Hematopoietic multipotent progenitor cell treated with erythropoietin and hydrocortisone succinate and interleukin-3 and kit ligand, for 6 days (in vitro differentiated cells): Measurements from ENCODE around the gene AMBRA1.

Source experiments
- DNase-seq: peaks from one replicate; pipeline ENCODE4 v3.0.0-alpha.2; 2015

The AMBRA1 gene

GRCh38 chr11:46461461-46461927 is 132.3 kb downstream of the AMBRA1 start:
- DNase-seq: no peak

- DNase-seq: no peak
These were observed 135.3 kb downstream of the AMBRA1 start for GRCh38 chr11:46458491-46458890.

- DNase-seq: no peak
These were observed 136.0 kb downstream of the AMBRA1 start for GRCh38 chr11:46457659-46458424.

GRCh38 chr11:46457021-46457420 is 136.8 kb downstream of the AMBRA1 start:
- no peak for DNase-seq

- no peak for DNase-seq
These were observed 137.4 kb downstream of the AMBRA1 start for GRCh38 chr11:46456269-46457001.

GRCh38 chr11:46455834-46456233 is 138.0 kb downstream of the AMBRA1 start:
- DNase-seq: no peak

- DNase-seq: no peak
These were observed 140.8 kb downstream of the AMBRA1 start for GRCh38 chr11:46452918-46453517.

- DNase-seq: peak; percentile 42
These were observed 142.1 kb downstream of the AMBRA1 start for GRCh38 chr11:46451759-46452158.

- DNase-seq: no peak
These were observed 142.9 kb downstream of the AMBRA1 start for GRCh38 chr11:46450846-46451477.

- DNase-seq: no peak
These were observed 146.3 kb downstream of the AMBRA1 start for GRCh38 chr11:46447544-46447943.

- DNase-seq: no peak
These were observed 147.7 kb downstream of the AMBRA1 start for GRCh38 chr11:46445920-46446771.

GRCh38 chr11:46445192-46445919 is 148.5 kb downstream of the AMBRA1 start:
- peak; percentile 52 for DNase-seq

GRCh38 chr11:46444305-46444704 is 149.5 kb downstream of the AMBRA1 start:
- no peak for DNase-seq

GRCh38 chr11:46438211-46438610 is 155.6 kb downstream of the AMBRA1 start:
- no peak for DNase-seq

GRCh38 chr11:46437122-46437689 is 156.6 kb downstream of the AMBRA1 start:
- no peak for DNase-seq

GRCh38 chr11:46436113-46436512 is 157.7 kb downstream of the AMBRA1 start:
- DNase-seq: no peak

- no peak for DNase-seq
These were observed 158.1 kb downstream of the AMBRA1 start for GRCh38 chr11:46435679-46436078.

- no peak for DNase-seq
These were observed 162.6 kb downstream of the AMBRA1 start for GRCh38 chr11:46431211-46431610.

- no peak for DNase-seq
These were observed 164.1 kb downstream of the AMBRA1 start for GRCh38 chr11:46429717-46430116.

- peak; percentile 17 for DNase-seq
These were observed 166.5 kb downstream of the AMBRA1 start for GRCh38 chr11:46427364-46427763.
